ENCODE results near the gene ITGA8.

DNA sequence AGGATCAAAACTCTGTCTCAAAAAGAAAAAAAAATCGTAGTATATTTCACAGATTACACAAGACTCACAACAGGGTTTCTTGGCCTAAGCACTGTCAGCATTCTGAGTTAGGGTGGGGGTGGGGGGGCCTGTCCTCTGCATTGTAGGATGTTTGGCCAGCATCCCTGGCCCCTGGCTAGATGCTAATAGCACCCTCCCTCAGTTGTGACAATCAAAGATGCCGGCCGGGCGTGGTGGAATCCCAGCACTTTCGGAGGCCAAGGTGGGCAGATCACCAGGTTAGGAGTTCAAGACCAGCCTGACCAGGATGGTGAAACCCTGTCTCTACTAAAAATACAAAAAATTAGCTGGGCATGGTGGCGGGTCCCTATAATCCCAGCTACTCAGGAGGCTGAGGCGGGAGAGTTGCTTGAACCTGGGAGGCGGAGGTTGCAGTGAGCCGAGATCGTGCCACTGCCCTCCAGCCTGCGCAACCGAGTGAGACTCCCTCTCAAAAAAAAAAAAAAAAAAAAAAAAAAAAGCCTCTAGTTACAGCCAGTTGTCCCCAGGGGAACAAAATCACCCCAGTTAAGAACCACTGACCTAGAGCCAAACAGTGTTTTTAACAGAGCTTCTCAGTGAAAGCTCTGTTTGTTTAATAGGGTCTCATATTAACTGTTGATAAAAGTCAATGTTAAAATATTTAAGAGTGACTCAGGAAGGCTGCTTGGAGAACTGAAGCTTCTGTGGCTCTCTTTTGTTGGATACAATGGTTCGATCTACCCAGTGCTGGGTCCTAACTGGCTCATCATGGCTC, 187.6 kb downstream of the ITGA8 start:
- TF ChIP-seq CTCF (conservative IDR thresholded peaks at IDR 0.05; ENCODE audit: low read depth, low read length) (no peak), EZH2 (IDR thresholded peaks at IDR 0.05; ENCODE audit: borderline replicate concordance, low read depth, low read length, poor library complexity, severe bottlenecking) (no peak)
